H9 (cell line): ENCODE results near the gene BMPR1A. TPM values are rescaled to one million over a fixed set of nuclear protein-coding genes. Genes with fewer than 3 reads are reported as not detected.

Experiments used
- DNase-seq: peaks from one replicate; pipeline ENCODE4 v3.0.0-alpha.2; 2017
- H2AFZ ChIP-seq: one replicate; pipeline ENCODE4 v1.6.1; 2013; ENCODE audit warnings: mild to moderate bottlenecking, low read length, control low read depth, moderate library complexity
- H2AK5ac ChIP-seq: 2 replicates; pipeline ENCODE4 v1.6.1; 2013; ENCODE audit warnings: low read length, control low read depth, mixed read lengths; ENCODE audit not compliant: insufficient read length
- H2BK120ac ChIP-seq: one replicate; pipeline ENCODE4 v1.6.1; 2013; ENCODE audit warnings: low read depth, mild to moderate bottlenecking, low read length, control low read depth, inconsistent platforms; ENCODE audit not compliant: poor library complexity, severe bottlenecking
- H2BK12ac ChIP-seq: 2 replicates; pipeline ENCODE4 v1.6.1; 2013; ENCODE audit warnings: low read length, control low read depth, mixed read lengths, low read depth; ENCODE audit not compliant: insufficient read length
- H2BK15ac ChIP-seq: 2 replicates; pipeline ENCODE4 v1.6.1; 2013; ENCODE audit warnings: low read depth, low read length, control low read depth
- H2BK20ac ChIP-seq: one replicate; pipeline ENCODE4 v1.6.1; 2013; ENCODE audit warnings: low read depth, mild to moderate bottlenecking, low read length, control low read depth, inconsistent platforms; ENCODE audit not compliant: poor library complexity, severe bottlenecking
- H2BK5ac ChIP-seq: 2 replicates; pipeline ENCODE4 v1.6.1; 2013; ENCODE audit warnings: low read length, control low read depth, mixed read lengths; ENCODE audit not compliant: insufficient read length
- H3K14ac ChIP-seq: 2 replicates; pipeline ENCODE4 v1.6.1; 2013; ENCODE audit warnings: low read length, control low read depth; ENCODE audit not compliant: insufficient read depth
- H3K18ac ChIP-seq: 2 replicates; pipeline ENCODE4 v1.6.1; 2013; ENCODE audit warnings: low read depth, mild to moderate bottlenecking, mixed read lengths, low read length, control low read depth; ENCODE audit not compliant: insufficient read length
- H3K23ac ChIP-seq: 2 replicates; pipeline ENCODE4 v1.6.1; 2013; ENCODE audit warnings: low read length, control low read depth, mixed read lengths, low read depth; ENCODE audit not compliant: insufficient read length
- H3K23me2 ChIP-seq: 2 replicates; pipeline ENCODE4 v1.6.1; 2013; ENCODE audit warnings: low read depth, mild to moderate bottlenecking, mixed read lengths, low read length, control low read depth; ENCODE audit not compliant: insufficient read length, poor library complexity, severe bottlenecking
- H3K27ac ChIP-seq: 2 replicates; pipeline ENCODE4 v1.5.1; 2013; ENCODE audit warnings: low read length, control low read depth, mixed read lengths, low read depth; ENCODE audit not compliant: insufficient read length
- H3K27me3 ChIP-seq: 2 replicates; pipeline ENCODE4 v1.6.1; 2013; ENCODE audit warnings: low read length, control low read depth, inconsistent platforms; ENCODE audit not compliant: insufficient read depth
- H3K4ac ChIP-seq: 2 replicates; pipeline ENCODE4 v1.6.1; 2013; ENCODE audit warnings: low read depth, mild to moderate bottlenecking, control low read depth, inconsistent platforms, low read length, moderate library complexity
- H3K4me1 ChIP-seq: 2 replicates; pipeline ENCODE4 v1.6.1; 2013; ENCODE audit warnings: low read length, control low read depth, inconsistent platforms; ENCODE audit not compliant: insufficient read depth
- H3K4me2 ChIP-seq: 2 replicates; pipeline ENCODE4 v1.6.1; 2013; ENCODE audit warnings: low read length, control low read depth, mixed read lengths; ENCODE audit not compliant: insufficient read length, insufficient read depth
- H3K56ac ChIP-seq: 2 replicates; pipeline ENCODE4 v1.6.1; 2013; ENCODE audit warnings: low read depth, mild to moderate bottlenecking, mixed read lengths, low read length, control low read depth; ENCODE audit not compliant: insufficient read length
- H3K79me1 ChIP-seq: 2 replicates; pipeline ENCODE4 v1.6.1; 2013; ENCODE audit warnings: low read depth, mild to moderate bottlenecking, moderate library complexity, low read length, control low read depth, inconsistent platforms; ENCODE audit not compliant: insufficient read depth, poor library complexity, severe bottlenecking
- H3K79me2 ChIP-seq: 2 replicates; pipeline ENCODE4 v1.6.1; 2013; ENCODE audit warnings: low read length, control low read depth, inconsistent platforms; ENCODE audit not compliant: insufficient read depth
- H3K9ac ChIP-seq: 2 replicates; pipeline ENCODE4 v1.6.1; 2013; ENCODE audit warnings: low read length, control low read depth, mixed read lengths; ENCODE audit not compliant: insufficient read length; ENCODE audit errors: extremely low read depth
- H3K9me3 ChIP-seq: one replicate; pipeline ENCODE4 v1.6.1; 2013; ENCODE audit warnings: low read depth, low read length, inconsistent platforms; ENCODE audit not compliant: control insufficient read depth
- H3T11ph ChIP-seq: one replicate; pipeline ENCODE4 v1.6.1; 2013; ENCODE audit warnings: mild to moderate bottlenecking, low read length, control low read depth, inconsistent platforms
- H4K20me1 ChIP-seq: one replicate; pipeline ENCODE4 v1.6.1; 2013; ENCODE audit not compliant: control insufficient read depth, insufficient read length, insufficient read depth
- H4K5ac ChIP-seq: 2 replicates; pipeline ENCODE4 v1.6.1; 2013; ENCODE audit warnings: low read depth, mild to moderate bottlenecking, mixed read lengths, low read length, control low read depth; ENCODE audit not compliant: insufficient read length
- H4K8ac ChIP-seq: replicated peaks from 2 replicates; pipeline ENCODE4 v1.6.1; 2013; ENCODE audit warnings: low read length, control low read depth, mixed read lengths, low read depth; ENCODE audit not compliant: insufficient read length
- H4K91ac ChIP-seq: 2 replicates; pipeline ENCODE4 v1.6.1; 2013; ENCODE audit warnings: low read depth, mild to moderate bottlenecking, moderate library complexity, mixed read lengths, low read length, control low read depth; ENCODE audit not compliant: insufficient read length
- H3K27ac Mint-ChIP-seq, 3 experiments: 2 replicates in 2 of 3; 3 replicates in 1 of 3; pipeline ENCODE4 v1.8.0; 2020 to 2021; ENCODE audit warnings: mixed read lengths in 3 of 3, mild to moderate bottlenecking in 1 of 3, moderate library complexity in 1 of 3
- H3K27me3 Mint-ChIP-seq: 2 replicates; pipeline ENCODE4 v1.8.0; 2021; ENCODE audit warnings: low read depth, mild to moderate bottlenecking, moderate library complexity, mixed read lengths
- H3K36me3 Mint-ChIP-seq, 3 experiments: 2 replicates in 2 of 3; 3 replicates in 1 of 3; pipeline ENCODE4 v1.8.0; 2020 to 2021; ENCODE audit warnings: low read depth in 3 of 3, mixed read lengths in 3 of 3; ENCODE audit not compliant: insufficient read depth in 1 of 3
- H3K4me1 Mint-ChIP-seq, 2 experiments: 2 replicates each; pipeline ENCODE4 v1.8.0; 2020; ENCODE audit warnings: mixed read lengths in 2 of 2
- H3K4me3 Mint-ChIP-seq, 2 experiments: 2 replicates in 1 of 2; 3 replicates in 1 of 2; pipeline ENCODE4 v1.8.0; 2020 to 2021; ENCODE audit warnings: mild to moderate bottlenecking in 2 of 2, mixed read lengths in 2 of 2, moderate library complexity in 1 of 2
- H3K9me3 Mint-ChIP-seq, 2 experiments: 2 replicates in 1 of 2; 3 replicates in 1 of 2; pipeline ENCODE4 v1.8.0; 2020; ENCODE audit warnings: mild to moderate bottlenecking in 2 of 2, mixed read lengths in 2 of 2, moderate library complexity in 1 of 2
- CTCF ChIP-seq: fragments of 200-600 bp; sonication (generic); conservative IDR thresholded peaks from 3 replicates; pipeline ENCODE4 v1.8.0; 2021; ENCODE audit warnings: antibody characterized with exemption, mild to moderate bottlenecking
- WGBS: extraction: QIAGEN DNeasy Blood & Tissue Kit; methylation state at CpG from one replicate; pipeline ENCODE4 v1.1.7; 2013; ENCODE audit warnings: missing lambda C conversion rate, low lambda C conversion rate, mixed read lengths; ENCODE audit not compliant: insufficient read length; ENCODE audit errors: extremely low coverage; 5-methylcytosine and 5-hydroxymethylcytosine counted together
- total RNA-seq: library from RNA; stranded (reverse); gene quantifications from 2 replicates; pipeline ENCODE4 v1.2.1, GENCODE V29; 2021

Gene BMPR1A
- total RNA-seq, 1 experiment from 2014 or later: 138 TPM

DNA sequence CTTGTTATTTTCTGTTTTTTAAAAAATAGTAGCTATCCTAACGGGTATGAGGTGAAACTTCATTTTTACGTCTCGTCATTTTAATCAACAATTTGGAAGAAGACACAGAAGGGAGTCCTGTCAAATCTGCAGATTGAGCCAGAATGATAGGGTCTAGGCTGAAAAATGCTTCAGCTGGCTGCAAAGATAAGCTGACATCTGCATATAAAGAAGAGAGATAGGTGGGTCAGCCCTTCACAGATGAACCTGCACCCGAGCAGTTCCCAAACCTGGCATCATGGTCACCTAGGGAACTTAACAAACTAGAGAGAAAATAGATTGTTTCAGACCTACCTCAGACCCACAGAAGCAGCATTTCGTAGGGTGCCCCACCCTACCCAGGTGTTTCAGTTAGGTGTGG lies 35.2 kb upstream of the BMPR1A start:
- no peak overlapping the region for H3K4ac ChIP-seq
- Mint-ChIP-seq H3K27ac (no peak overlapping the region), H3K27me3 (no peaks in the 10 kb centered on the region; the same call in 1 of the 2 replicates), H3K36me3 (no peaks in the 10 kb centered on the region), H3K4me3 (no peak overlapping the region), H3K9me3 (no peaks in the 10 kb centered on the region), H3K4me1 (peaks cover 12 to 16% of the 10 kb centered on the region in 2 experiments)
- H3K23ac ChIP-seq: no peak overlapping the region
- H3K23me2 ChIP-seq: no peaks in the 10 kb centered on the region
- DNase-seq: no peak
- H2BK12ac ChIP-seq: no peak overlapping the region
- H3T11ph ChIP-seq: no peak overlapping the region
- no peak for TF ChIP-seq CTCF
- no peaks in the 10 kb centered on the region for H3K79me1 ChIP-seq
- no peaks in the 10 kb centered on the region for H3K79me2 ChIP-seq
- H2BK15ac ChIP-seq: no peak overlapping the region
- no peak overlapping the region for H2BK20ac ChIP-seq
- no peak overlapping the region for H2AK5ac ChIP-seq
- no peak overlapping the region for H3K18ac ChIP-seq
- no peak overlapping the region for H2BK120ac ChIP-seq
- no peak overlapping the region for H3K14ac ChIP-seq
- H4K20me1 ChIP-seq: no peaks in the 10 kb centered on the region
- H3K56ac ChIP-seq: no peak overlapping the region
- no peak overlapping the region for H3K4me2 ChIP-seq
- H2BK5ac ChIP-seq: no peak overlapping the region
- H3K4me1 ChIP-seq: no peaks in the 10 kb centered on the region
- no peaks in the 10 kb centered on the region for H3K27me3 ChIP-seq
- no peak overlapping the region for H2AFZ ChIP-seq
- WGBS: no CpG with 5 or more reads among the region's 5 CpGs
- H4K91ac ChIP-seq: no peak overlapping the region
- no peak overlapping the region for H3K9ac ChIP-seq
- no peaks in the 10 kb centered on the region for H3K9me3 ChIP-seq
- no peak overlapping the region for H4K5ac ChIP-seq
- no peak overlapping the region for H3K27ac ChIP-seq
- H4K8ac ChIP-seq: no peak overlapping the region
